GM21515 (cell line): ENCODE data around the gene TRIO.
A peak's percentile ranks its signal among the peaks of the same experiment; 100 is the strongest.

Source experiments
- ATAC-seq: cut with Tn5 transposase; IDR thresholded peaks from one replicate; pipeline ENCODE4 v1.9.1; 2021; ENCODE audit not compliant: unreplicated experiment

The TRIO gene

GRCh38 chr5:14404780-14405179 is 261.6 kb downstream of the TRIO start:
- no peak for ATAC-seq

- no peak for ATAC-seq
These were observed 262.1 kb downstream of the TRIO start for GRCh38 chr5:14405267-14405666.

- no peak for ATAC-seq
These were observed 262.8 kb downstream of the TRIO start for GRCh38 chr5:14405706-14406553.

- no peak for ATAC-seq
These were observed 263.4 kb downstream of the TRIO start for GRCh38 chr5:14406554-14406849.

GRCh38 chr5:14407051-14407450 is 263.9 kb downstream of the TRIO start:
- ATAC-seq = no peak

- no peak for ATAC-seq
These were observed 264.6 kb downstream of the TRIO start for GRCh38 chr5:14407746-14408175.

GRCh38 chr5:14408969-14409586 is 265.9 kb downstream of the TRIO start:
- ATAC-seq = no peak

GRCh38 chr5:14410068-14410393 is 266.9 kb downstream of the TRIO start:
- no peak for ATAC-seq

- no peak for ATAC-seq
These were observed 267.5 kb downstream of the TRIO start for GRCh38 chr5:14410394-14411201.

GRCh38 chr5:14411216-14411615 is 268.1 kb downstream of the TRIO start:
- ATAC-seq = no peak

GRCh38 chr5:14413331-14413750 is 270.2 kb downstream of the TRIO start:
- ATAC-seq = no peak

- no peak for ATAC-seq
These were observed 270.9 kb downstream of the TRIO start for GRCh38 chr5:14414007-14414406.

GRCh38 chr5:14414656-14415023 is 271.5 kb downstream of the TRIO start:
- no peak for ATAC-seq

- peak; percentile 75 for ATAC-seq
These were observed 272.0 kb downstream of the TRIO start for GRCh38 chr5:14415024-14415697.

GRCh38 chr5:14415698-14416074 is 272.5 kb downstream of the TRIO start:
- no peak for ATAC-seq

GRCh38 chr5:14416621-14417275 is 273.6 kb downstream of the TRIO start:
- ATAC-seq = no peak

- ATAC-seq = no peak
These were observed 274.2 kb downstream of the TRIO start for GRCh38 chr5:14417276-14417730.

GRCh38 chr5:14417792-14418765 is 274.9 kb downstream of the TRIO start:
- ATAC-seq = no peak

- no peak for ATAC-seq
These were observed 276.5 kb downstream of the TRIO start for GRCh38 chr5:14419686-14420085.
